GM21423 (cell line): ENCODE measurements around the gene HFM1.
"Not testable (repeated sequence)": the region's sequence is repeated elsewhere in the genome, so short reads cannot be mapped to it uniquely, and the experiment has no call there.

Experiments used
- ATAC-seq: cut with Tn5 transposase; IDR thresholded peaks from one replicate; pipeline ENCODE4 v1.9.1; 2021; ENCODE audit warnings: mild to moderate bottlenecking, moderate library complexity; ENCODE audit not compliant: unreplicated experiment

Gene HFM1, protein sequence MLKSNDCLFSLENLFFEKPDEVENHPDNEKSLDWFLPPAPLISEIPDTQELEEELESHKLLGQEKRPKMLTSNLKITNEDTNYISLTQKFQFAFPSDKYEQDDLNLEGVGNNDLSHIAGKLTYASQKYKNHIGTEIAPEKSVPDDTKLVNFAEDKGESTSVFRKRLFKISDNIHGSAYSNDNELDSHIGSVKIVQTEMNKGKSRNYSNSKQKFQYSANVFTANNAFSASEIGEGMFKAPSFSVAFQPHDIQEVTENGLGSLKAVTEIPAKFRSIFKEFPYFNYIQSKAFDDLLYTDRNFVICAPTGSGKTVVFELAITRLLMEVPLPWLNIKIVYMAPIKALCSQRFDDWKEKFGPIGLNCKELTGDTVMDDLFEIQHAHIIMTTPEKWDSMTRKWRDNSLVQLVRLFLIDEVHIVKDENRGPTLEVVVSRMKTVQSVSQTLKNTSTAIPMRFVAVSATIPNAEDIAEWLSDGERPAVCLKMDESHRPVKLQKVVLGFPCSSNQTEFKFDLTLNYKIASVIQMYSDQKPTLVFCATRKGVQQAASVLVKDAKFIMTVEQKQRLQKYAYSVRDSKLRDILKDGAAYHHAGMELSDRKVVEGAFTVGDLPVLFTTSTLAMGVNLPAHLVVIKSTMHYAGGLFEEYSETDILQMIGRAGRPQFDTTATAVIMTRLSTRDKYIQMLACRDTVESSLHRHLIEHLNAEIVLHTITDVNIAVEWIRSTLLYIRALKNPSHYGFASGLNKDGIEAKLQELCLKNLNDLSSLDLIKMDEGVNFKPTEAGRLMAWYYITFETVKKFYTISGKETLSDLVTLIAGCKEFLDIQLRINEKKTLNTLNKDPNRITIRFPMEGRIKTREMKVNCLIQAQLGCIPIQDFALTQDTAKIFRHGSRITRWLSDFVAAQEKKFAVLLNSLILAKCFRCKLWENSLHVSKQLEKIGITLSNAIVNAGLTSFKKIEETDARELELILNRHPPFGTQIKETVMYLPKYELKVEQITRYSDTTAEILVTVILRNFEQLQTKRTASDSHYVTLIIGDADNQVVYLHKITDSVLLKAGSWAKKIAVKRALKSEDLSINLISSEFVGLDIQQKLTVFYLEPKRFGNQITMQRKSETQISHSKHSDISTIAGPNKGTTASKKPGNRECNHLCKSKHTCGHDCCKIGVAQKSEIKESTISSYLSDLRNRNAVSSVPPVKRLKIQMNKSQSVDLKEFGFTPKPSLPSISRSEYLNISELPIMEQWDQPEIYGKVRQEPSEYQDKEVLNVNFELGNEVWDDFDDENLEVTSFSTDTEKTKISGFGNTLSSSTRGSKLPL (N-terminal part only)

DNA sequence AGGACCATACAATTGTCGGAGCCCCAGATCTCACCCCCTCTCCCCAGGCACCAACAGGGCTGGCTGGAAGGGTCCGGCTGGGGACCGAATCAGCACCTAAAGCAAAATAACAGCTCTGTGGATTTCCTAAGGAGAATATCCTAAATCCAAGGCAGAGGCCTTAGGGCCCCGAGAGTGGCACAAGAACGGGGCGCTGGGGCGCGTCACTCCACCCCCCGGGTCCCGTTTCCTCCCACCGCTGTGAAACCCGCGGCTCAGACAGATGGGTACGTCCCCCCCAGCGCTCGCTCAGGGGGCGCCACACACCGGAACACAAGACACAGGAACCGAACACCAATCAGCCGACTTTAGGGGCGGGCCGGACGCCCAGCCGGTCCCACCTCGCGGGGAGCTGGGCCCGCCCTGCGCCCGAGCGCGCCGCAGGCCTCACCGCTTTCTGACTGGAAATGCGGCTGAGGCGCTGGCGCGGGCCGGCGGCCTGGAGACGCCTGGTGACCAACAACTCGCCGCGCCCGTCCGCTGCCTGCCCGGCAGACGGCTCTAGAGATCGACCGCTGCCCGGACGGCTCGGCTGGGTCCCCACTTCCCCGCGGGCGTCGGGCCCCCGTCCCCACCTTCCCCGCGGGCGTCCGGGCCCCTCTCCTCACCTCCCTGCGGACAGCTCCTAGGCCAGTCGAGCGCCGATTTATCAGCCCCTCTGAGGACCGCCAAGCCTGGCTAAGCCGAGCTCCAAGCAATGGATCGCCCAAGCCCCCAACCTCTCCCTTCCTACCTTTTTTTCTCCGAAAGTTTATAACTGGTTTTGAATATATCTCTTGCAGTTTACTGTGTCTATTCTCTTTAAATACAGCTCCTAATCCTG is at the start of gene HFM1:
Gene HFM1 (minus strand): TSS at position 687 of the 862 bp plus-strand sequence. CDS start 3,755 bp downstream, outside the sequence.
- ATAC-seq: peak; percentile 95

DNA sequence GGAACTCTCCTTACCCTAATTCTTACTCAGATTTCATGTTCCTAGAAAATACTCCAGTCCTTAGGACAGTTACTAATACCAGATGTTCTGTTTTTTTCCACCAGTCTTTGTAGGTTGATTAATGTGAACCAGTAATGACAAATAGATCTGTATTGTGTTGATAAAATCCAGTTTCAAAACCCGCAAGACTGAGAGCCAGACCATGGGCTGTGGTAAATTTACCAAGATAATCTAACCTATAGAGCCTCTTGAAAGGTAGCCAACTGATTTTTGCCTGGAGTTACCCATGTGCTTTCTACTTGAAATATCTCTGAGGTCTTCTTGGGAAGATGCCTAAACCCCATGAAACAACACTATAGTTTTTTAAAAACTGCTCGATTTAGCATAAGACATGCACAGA is 49.5 kb upstream of the HFM1 start:
- no peak for ATAC-seq

DNA sequence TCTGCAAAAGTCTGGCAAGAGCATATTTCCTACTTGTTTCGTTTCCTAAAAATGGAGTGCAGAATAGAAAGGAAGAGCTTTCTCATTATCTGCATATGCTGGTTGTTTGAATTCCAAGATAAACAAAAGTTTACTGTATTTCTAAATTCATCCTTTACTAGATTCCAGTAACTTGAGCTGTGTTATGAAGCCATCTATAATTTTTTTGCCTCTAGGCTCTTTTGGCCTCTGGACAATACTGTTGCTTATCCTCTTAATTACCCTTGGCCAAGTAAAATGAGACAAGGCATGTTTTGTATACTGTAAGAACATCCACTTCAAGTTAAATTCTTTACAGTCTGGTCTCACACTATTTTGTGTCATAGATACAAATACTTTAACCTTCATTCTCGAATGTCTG is 45.6 kb upstream of the HFM1 start:
- no peak for ATAC-seq

GRCh38 chr1:91447782-91448181 is 43.1 kb upstream of the HFM1 start:
- ATAC-seq: not testable (repeated sequence)

- ATAC-seq: not testable (repeated sequence)
Measured at GRCh38 chr1:91441980-91442379, 37.3 kb upstream of the HFM1 start.

- no peak for ATAC-seq
Measured at GRCh38 chr1:91440847-91441246, 36.2 kb upstream of the HFM1 start.

DNA sequence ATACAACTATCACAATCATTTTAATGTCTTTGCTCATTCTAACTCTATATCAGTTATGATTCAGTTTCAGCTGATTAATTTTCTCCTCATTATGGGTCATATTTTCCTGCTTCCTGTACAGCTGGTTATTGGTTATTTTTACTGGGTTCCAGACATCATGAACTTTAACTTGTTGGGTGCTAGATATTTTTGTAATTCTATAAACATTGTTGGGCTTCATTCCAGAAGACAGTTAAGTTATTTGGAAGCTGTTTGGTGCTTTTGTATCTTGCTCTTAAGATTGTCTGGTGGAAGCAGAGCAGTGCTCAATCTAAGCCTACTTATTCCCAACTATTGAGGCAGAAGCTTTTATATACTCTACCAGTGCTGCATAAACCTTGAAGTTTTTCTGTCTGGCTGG is 34.4 kb upstream of the HFM1 start:
- no peak for ATAC-seq

DNA sequence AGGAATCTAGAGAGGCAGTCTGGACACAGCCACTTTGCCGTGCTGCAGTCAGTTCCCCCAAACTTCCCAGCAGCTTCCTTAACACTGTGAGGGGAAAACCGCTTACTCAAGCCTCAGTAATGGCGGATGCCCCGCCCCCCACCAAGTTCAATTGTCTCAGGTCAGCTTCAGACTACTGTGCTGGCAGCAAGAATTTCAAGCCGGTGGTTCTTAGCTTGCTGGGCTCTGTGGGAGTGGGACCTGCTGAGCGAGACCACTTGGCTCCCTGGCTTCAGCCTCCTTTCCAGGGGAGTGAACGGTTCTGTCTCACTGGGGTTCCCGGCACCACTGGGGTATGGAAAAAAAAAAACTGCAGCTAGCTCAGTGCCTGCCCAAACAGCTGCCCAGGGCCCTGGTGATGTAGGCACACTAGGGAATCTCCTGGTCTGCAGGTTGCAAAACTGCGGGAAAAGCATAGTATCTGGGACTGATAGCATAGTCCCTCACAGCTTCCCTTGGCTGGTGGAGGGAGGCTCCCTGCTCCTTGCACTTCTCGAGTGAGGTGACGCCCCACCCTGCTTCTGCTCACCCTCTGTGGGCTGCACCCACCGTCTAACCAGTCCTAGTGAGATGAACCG is 23.7 kb upstream of the HFM1 start:
- no peak for ATAC-seq

DNA sequence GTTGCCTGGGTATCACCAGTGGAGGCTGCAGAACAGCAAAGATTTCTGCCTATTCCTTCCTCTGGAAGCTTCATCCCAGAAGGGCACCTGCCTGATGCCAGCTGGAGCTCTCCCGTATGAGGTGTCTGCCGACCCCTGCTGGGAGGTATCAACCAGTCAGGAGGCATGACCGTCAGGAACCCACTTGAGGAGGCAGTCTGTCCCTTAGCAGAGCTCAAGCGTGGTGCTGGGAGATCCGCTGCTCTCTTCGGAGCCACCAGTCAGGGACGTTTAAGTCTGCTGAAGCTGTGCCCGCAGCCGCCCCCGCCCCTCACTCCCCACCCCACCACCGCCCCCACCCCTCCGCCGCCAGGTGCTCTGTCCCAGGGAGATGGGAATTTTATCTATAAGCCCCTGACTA is 23.1 kb upstream of the HFM1 start:
- no peak for ATAC-seq

DNA sequence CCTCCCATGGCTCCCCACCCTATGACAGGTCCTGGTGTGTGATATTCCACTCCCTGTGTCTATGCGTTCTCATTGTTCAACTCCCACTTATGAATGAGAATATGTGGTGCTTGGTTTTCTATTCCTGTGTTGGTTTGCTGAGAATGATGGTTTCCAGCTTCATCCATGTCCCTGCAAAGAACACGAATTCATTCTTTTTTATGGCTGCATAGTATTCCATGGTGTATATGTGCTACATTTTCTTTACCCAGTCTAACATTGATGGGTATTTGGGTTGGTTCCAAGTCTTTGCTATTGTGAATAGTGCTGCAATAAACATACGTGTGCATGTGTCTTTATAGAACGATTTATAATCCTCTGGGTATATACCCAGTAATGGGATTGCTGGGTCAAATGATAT is 17.9 kb upstream of the HFM1 start:
- ATAC-seq: not testable (repeated sequence)

- no peak for ATAC-seq
Measured at GRCh38 chr1:91412371-91412770, 7.7 kb upstream of the HFM1 start.

DNA sequence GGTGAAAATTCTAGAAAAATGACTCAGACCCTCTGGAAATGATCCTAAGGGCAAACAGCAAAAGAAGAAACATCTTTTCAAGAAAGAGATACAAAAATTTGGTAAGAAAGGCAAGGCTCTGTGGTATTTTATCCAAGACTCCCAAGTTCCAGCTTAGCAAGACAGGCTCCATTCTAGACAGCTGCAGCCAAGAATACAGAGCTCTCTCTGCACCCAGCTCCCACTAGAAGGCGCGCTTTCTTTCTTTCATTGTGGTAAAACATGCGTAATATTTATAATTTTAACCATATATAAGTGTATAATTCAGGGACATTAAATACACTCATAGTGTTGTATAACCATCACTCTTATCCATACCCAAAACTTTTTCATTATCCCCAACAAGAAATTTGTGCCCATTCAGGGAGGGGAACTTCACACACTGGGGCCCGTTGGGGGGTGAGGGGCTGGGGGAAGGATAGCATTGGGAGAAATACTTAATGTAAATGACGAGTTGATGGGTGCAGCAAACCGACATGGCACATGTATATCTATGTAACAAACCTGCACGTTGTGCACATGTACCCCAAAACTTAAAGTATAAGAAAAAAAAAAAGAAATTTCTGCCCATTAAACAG is 2.2 kb upstream of the HFM1 start:
- ATAC-seq: no peak

DNA sequence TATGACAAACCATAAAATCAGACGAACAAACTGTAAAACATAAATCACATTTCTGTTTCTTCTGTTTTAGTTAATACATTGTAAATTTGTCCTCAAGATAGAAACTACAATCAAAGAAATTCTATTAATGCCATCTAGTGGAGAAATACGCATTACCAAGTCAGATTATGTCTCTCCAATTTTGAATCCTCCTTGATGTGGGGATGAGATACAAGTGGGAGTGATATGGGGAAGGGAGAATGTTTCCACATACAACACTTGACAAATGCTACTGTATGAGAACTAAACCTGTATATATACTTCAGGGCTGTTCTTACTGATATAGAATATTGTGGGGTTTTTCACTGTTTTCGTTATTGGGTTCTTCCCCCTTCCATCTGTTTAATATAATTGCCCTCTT is 2.6 kb downstream of the HFM1 start:
- ATAC-seq: no peak

DNA sequence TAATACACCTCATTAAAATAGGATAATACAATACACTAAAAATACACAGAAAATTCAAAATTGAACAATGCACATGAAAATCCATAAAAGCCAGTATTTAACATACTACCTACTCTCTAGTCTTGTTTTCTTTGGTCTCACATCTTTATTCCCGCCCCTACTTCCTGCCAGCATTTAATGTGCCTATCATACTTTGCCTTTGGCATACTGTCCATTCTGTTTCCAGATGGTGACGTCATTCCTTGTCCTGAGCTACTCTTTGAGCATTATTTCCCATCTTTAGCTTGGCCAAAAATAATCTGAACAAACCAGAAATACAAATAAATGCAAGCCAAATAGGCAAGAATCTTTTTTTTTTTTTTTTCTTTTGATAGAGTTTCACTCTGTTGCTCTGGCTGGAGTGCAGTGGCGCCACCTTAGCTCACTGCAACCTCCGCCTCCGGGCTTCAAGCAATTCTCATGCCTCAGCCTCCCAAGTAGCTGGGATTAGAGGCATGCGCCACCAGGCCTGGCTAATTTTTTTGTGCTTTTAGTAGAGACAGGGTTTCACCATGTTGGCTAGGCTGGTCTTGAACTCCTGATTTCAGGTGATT is 4.4 kb downstream of the HFM1 start:
- no peak for ATAC-seq

- no peak for ATAC-seq
Measured at GRCh38 chr1:91398291-91398690, 6.3 kb downstream of the HFM1 start.

GRCh38 chr1:91397605-91398004 is 7.0 kb downstream of the HFM1 start:
- no peak for ATAC-seq

GRCh38 chr1:91393042-91393441 is 11.6 kb downstream of the HFM1 start:
- ATAC-seq: no peak

- ATAC-seq: no peak
Measured at GRCh38 chr1:91386109-91386508, 18.5 kb downstream of the HFM1 start.

- ATAC-seq: no peak
Measured at GRCh38 chr1:91383456-91383855, 21.2 kb downstream of the HFM1 start.
